HG02885 (cell line): ENCODE data around the gene LTB.

Experiments used
- ATAC-seq: cut with Tn5 transposase; IDR thresholded peaks from one replicate; pipeline ENCODE4 v1.9.1; 2021; ENCODE audit warnings: mild to moderate bottlenecking; ENCODE audit not compliant: unreplicated experiment, poor library complexity

Gene LTB

DNA sequence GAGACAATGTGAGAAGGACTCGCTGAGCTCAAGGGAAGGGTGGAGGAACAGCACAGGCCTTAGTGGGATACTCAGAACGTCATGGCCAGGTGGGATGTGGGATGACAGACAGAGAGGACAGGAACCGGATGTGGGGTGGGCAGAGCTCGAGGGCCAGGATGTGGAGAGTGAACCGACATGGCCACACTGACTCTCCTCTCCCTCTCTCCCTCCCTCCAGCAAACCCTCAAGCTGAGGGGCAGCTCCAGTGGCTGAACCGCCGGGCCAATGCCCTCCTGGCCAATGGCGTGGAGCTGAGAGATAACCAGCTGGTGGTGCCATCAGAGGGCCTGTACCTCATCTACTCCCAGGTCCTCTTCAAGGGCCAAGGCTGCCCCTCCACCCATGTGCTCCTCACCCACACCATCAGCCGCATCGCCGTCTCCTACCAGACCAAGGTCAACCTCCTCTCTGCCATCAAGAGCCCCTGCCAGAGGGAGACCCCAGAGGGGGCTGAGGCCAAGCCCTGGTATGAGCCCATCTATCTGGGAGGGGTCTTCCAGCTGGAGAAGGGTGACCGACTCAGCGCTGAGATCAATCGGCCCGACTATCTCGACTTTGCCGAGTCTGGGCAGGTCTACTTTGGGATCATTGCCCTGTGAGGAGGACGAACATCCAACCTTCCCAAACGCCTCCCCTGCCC is 5.2 kb downstream of the LTB start:
- no peak for ATAC-seq

- ATAC-seq, result no peak
These were observed 6.1 kb downstream of the LTB start for GRCh38 chr6:31575952-31576685.

- no peak for ATAC-seq
These were observed 6.8 kb downstream of the LTB start, which contains the start of gene TNF for GRCh38 chr6:31575335-31575901. TNF (plus strand) TSS chr6:31575565; CDS start chr6:31575742, 177 bp downstream.

GRCh38 chr6:31574106-31575061 is 7.8 kb downstream of the LTB start:
- ATAC-seq, result no peak

DNA sequence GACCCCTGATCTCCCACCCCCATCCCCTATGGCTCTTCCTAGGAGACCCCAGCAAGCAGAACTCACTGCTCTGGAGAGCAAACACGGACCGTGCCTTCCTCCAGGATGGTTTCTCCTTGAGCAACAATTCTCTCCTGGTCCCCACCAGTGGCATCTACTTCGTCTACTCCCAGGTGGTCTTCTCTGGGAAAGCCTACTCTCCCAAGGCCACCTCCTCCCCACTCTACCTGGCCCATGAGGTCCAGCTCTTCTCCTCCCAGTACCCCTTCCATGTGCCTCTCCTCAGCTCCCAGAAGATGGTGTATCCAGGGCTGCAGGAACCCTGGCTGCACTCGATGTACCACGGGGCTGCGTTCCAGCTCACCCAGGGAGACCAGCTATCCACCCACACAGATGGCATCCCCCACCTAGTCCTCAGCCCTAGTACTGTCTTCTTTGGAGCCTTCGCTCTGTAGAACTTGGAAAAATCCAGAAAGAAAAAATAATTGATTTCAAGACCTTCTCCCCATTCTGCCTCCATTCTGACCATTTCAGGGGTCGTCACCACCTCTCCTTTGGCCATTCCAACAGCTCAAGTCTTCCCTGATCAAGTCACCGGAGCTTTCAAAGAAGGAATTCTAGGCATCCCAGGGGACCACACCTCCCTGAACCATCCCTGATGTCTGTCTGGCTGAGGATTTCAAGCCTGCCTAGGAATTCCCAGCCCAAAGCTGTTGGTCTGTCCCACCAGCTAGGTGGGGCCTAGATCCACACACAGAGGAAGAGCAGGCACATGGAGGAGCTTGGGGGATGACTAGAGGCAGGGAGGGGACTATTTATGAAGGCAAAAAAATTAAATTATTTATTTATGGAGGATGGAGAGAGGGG is 8.8 kb downstream of the LTB start:
- ATAC-seq, result no peak

DNA sequence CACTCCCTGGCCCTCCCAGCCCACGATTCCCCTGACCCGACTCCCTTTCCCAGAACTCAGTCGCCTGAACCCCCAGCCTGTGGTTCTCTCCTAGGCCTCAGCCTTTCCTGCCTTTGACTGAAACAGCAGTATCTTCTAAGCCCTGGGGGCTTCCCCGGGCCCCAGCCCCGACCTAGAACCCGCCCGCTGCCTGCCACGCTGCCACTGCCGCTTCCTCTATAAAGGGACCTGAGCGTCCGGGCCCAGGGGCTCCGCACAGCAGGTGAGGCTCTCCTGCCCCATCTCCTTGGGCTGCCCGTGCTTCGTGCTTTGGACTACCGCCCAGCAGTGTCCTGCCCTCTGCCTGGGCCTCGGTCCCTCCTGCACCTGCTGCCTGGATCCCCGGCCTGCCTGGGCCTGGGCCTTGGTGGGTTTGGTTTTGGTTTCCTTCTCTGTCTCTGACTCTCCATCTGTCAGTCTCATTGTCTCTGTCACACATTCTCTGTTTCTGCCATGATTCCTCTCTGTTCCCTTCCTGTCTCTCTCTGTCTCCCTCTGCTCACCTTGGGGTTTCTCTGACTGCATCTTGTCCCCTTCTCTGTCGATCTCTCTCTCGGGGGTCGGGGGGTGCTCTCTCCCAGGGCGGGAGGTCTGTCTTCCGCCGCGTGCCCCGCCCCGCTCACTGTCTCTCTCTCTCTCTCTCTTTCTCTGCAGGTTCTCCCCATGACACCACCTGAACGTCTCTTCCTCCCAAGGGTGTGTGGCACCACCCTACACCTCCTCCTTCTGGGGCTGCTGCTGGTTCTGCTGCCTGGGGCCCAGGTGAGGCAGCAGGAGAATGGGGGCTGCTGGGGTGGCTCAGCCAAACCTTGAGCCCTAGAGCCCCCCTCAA is 9.9 kb downstream of the LTB start, which contains the start of gene LTA:
LTA (plus strand) TSS at position 249 of the 871 bp plus-strand sequence; CDS start at position 703, 454 bp downstream.
- ATAC-seq, result peak; percentile 39

- ATAC-seq, result no peak
These were observed 12.2 kb downstream of the LTB start for GRCh38 chr6:31569861-31570536.

GRCh38 chr6:31568537-31568961 is 13.7 kb downstream of the LTB start:
- peak; percentile 65 for ATAC-seq

DNA sequence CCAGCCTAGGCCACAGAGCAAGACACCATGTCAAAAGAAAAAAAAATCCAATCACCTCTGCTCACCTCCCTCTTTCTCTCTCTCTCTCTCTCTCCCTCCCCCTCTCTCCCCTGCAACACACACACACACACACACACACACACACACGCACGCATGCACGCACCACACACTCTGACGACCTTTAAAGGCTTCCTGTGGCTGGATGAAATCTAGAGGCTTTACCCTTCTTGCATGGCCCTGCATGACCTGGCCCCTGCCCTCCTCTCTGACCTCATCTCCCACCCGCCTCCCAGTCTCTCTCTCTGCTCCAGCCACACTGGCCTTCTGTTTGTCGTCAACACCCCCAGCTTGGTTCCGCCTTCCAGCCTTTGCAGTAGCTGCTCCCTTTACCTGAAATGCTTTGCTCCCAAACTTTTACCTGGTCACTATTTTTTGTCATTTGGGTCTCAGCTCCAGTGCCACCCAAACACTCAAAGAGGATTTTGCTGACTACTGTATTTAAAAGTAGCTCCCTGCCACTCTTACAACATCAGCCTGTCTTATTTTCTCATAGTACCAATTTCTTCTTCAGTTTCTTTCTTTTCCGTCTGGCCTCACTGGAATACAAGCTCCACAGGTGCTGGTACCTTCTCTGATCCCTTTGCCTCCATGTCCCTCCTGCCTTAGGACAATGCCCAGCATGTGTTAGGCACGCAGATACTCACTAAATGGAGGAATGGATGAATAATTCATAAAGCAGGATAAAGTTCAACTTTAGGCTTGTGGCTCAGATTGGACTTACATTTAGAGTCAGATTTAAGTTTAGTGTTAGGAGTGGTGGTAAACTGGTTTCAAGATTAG is 14.5 kb downstream of the LTB start:
- ATAC-seq, result no peak

DNA sequence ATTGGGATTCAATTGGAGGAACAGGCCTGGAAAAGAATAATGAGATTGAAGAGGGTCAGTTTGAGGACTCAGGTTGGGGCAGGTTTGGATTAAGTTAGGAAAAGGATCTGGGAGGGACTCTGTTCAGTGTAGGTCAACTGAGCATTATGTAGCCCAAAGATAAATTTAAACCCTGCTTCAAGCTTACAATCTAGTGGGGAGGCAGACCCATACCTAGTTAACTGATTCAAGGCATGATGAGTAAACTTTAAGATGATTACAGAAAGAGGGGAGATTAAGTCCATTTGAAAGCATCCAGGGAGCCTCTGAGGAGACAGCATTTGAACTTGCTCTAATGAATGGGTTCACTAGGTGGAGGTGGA is 21.5 kb downstream of the LTB start:
- ATAC-seq, result no peak

GRCh38 chr6:31559958-31560696 is 22.1 kb downstream of the LTB start:
- ATAC-seq, result peak; percentile 70

DNA sequence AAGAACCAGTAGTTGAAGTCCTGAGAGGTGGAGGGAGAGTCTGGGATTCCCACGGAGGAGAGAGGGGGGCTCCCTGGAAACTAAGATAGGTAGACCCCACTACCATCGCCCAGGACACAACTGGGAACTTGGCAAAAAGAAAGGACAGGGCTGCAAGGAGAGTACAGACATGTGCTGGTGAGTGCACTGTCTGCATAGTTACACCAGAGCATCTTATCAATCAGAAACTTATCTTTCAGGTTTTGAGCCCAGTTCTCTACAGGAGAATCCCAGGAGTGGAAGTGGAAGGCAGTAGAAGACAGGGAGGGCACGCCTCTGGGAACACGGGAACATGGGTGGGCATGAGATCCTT is 22.6 kb downstream of the LTB start:
- ATAC-seq, result no peak

GRCh38 chr6:31558631-31559500 is 23.4 kb downstream of the LTB start:
- no peak for ATAC-seq

DNA sequence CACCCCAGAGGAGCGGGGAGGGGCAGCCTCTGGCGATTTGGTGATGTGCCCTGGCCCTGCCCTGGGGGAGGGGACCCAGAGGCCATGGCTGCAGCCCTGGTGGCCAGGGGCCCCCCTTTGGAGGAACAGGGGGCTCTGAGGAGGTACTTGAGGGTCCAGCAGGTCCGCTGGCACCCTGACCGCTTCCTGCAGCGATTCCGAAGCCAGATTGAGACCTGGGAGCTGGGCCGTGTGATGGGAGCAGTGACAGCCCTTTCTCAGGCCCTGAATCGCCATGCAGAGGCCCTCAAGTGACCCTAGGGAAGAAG is 24.0 kb downstream of the LTB start:
- ATAC-seq, result no peak

GRCh38 chr6:31557443-31558317 is 24.5 kb downstream of the LTB start:
- no peak for ATAC-seq
